IMR-90 (cell line): ENCODE results near the gene DMRT1. TPM values are rescaled to one million over a fixed set of nuclear protein-coding genes. Genes with fewer than 3 reads are reported as not detected.

Source experiments
- ATAC-seq: fragments of 200-7000 bp; cut with Tn5 transposase; 2 replicates; pipeline ENCODE4 v1.9.1; 2020; ENCODE audit warnings: low read depth, mild to moderate bottlenecking, moderate library complexity
- BruUV-seq: library from RNA; stranded (reverse); fragments of 400-500 nt; replicated peaks from 2 replicates; lab custom pipeline; 2021; lab: Mats Ljungman, UMichigan
- CTCF ChIA-PET: fragments of 300-600 bp; formaldehyde crosslinking; extraction: SDS; loops from one replicate; lab custom pipeline; 2021; ENCODE audit warnings: antibody characterized with exemption; lab: Yijun Ruan, JAX
- POLR2A ChIA-PET: fragments of 300-600 bp; sonication (Branson Sonifier 250); formaldehyde crosslinking; loops from one replicate; lab custom pipeline; 2022; ENCODE audit warnings: antibody characterized with exemption; ENCODE audit not compliant: unreplicated experiment; lab: Charles Lee
- DNase-seq: peaks from one replicate; pipeline ENCODE4 v3.0.0; 2013
- H2AFZ ChIP-seq: replicated peaks from 2 replicates; pipeline ENCODE3; 2013; ENCODE audit warnings: low read length, mild to moderate bottlenecking; ENCODE audit not compliant: poor library complexity
- H2AK5ac ChIP-seq: 2 replicates; pipeline ENCODE4 v1.6.1; 2013; ENCODE audit warnings: low read depth, low read length, inconsistent platforms
- H2AK9ac ChIP-seq: replicated peaks from 2 replicates; pipeline ENCODE3; 2013; ENCODE audit warnings: mild to moderate bottlenecking, low read depth, low read length, moderate library complexity; ENCODE audit not compliant: poor library complexity
- H2BK120ac ChIP-seq: 2 replicates; pipeline ENCODE4 v1.6.1; 2013; ENCODE audit warnings: low read depth, low read length, inconsistent platforms
- H2BK15ac ChIP-seq: 3 replicates; pipeline ENCODE4 v1.6.1; 2013; ENCODE audit warnings: low read depth, low read length, inconsistent platforms
- H2BK20ac ChIP-seq: 2 replicates; pipeline ENCODE4 v1.6.1; 2013; ENCODE audit warnings: low read depth, mild to moderate bottlenecking, inconsistent platforms, low read length, moderate library complexity
- H2BK5ac ChIP-seq: 2 replicates; pipeline ENCODE4 v1.6.1; 2013; ENCODE audit warnings: mild to moderate bottlenecking, low read depth, low read length, inconsistent platforms; ENCODE audit not compliant: poor library complexity, severe bottlenecking
- H3K14ac ChIP-seq: replicated peaks from 2 replicates; pipeline ENCODE4 v1.6.1; 2013; ENCODE audit warnings: low read depth, low read length, inconsistent platforms
- H3K18ac ChIP-seq: 2 replicates; pipeline ENCODE4 v1.6.1; 2013; ENCODE audit warnings: low read depth, low read length, control low read depth
- H3K23ac ChIP-seq: 2 replicates; pipeline ENCODE4 v1.6.1; 2013; ENCODE audit warnings: low read depth, low read length, inconsistent platforms
- H3K27ac ChIP-seq: 2 replicates; pipeline ENCODE4 v1.5.1; 2013; ENCODE audit warnings: mild to moderate bottlenecking, control low read depth, low read length; ENCODE audit not compliant: insufficient read depth
- H3K27me3 ChIP-seq: 2 replicates; pipeline ENCODE4 v1.6.1; 2013; ENCODE audit warnings: low read length; ENCODE audit not compliant: control insufficient read depth, insufficient read depth
- H3K36me3 ChIP-seq: 2 replicates; pipeline ENCODE4 v1.6.1; 2013; ENCODE audit warnings: low read length, mixed read lengths; ENCODE audit not compliant: control insufficient read depth, insufficient read depth
- H3K4ac ChIP-seq: 2 replicates; pipeline ENCODE4 v1.6.1; 2013; ENCODE audit warnings: low read depth, low read length, inconsistent platforms
- H3K4me1 ChIP-seq: 2 replicates; pipeline ENCODE4 v1.6.1; 2013; ENCODE audit warnings: low read length, mixed read lengths; ENCODE audit not compliant: control insufficient read depth, insufficient read depth
- H3K4me2 ChIP-seq: 2 replicates; pipeline ENCODE4 v1.6.1; 2013; ENCODE audit warnings: low read depth, mild to moderate bottlenecking, control low read depth, low read length, moderate library complexity
- H3K4me3 ChIP-seq: 2 replicates; pipeline ENCODE4 v1.5.1; 2013; ENCODE audit warnings: low read depth, mild to moderate bottlenecking, control low read depth, low read length, moderate library complexity; ENCODE audit not compliant: insufficient read depth
- H3K56ac ChIP-seq: 2 replicates; pipeline ENCODE4 v1.6.1; 2013; ENCODE audit warnings: low read length, inconsistent platforms; ENCODE audit not compliant: insufficient read depth; ENCODE audit errors: extremely low read depth
- H3K79me1 ChIP-seq, 2 experiments: 2 replicates each; pipeline ENCODE4 v1.6.1; 2013; ENCODE audit warnings: low read length in 2 of 2, inconsistent platforms in 1 of 2, low read depth in 1 of 2
- H3K9ac ChIP-seq: 2 replicates; pipeline ENCODE4 v1.6.1; 2013; ENCODE audit warnings: low read depth, low read length, control low read depth
- H3K9me1 ChIP-seq: 2 replicates; pipeline ENCODE4 v1.6.1; 2013; ENCODE audit warnings: low read length, inconsistent platforms; ENCODE audit not compliant: insufficient read depth
- H3K9me3 ChIP-seq: 2 replicates; pipeline ENCODE4 v1.6.1; 2013; ENCODE audit warnings: low read length; ENCODE audit not compliant: control insufficient read depth, insufficient read depth
- H4K20me1 ChIP-seq: 2 replicates; pipeline ENCODE4 v1.6.1; 2013; ENCODE audit warnings: low read length, inconsistent platforms; ENCODE audit not compliant: insufficient read depth
- H4K5ac ChIP-seq: 2 replicates; pipeline ENCODE4 v1.6.1; 2013; ENCODE audit warnings: mild to moderate bottlenecking, low read depth, low read length, control low read depth
- H4K8ac ChIP-seq, 2 experiments: 2 replicates each; pipeline ENCODE4 v1.6.1; 2013; ENCODE audit warnings: low read depth in 2 of 2, low read length in 2 of 2, control low read depth in 1 of 2, inconsistent platforms in 1 of 2
- H4K91ac ChIP-seq: 2 replicates; pipeline ENCODE4 v1.6.1; 2013; ENCODE audit warnings: low read depth, low read length, inconsistent platforms; ENCODE audit not compliant: insufficient read depth
- BHLHE40 ChIP-seq: fragments of 150-350 bp; IDR thresholded peaks from 2 replicates; pipeline ENCODE4 v1.6.1; 2016; ENCODE audit warnings: mild to moderate bottlenecking, low read depth, low read length
- CEBPB ChIP-seq: IDR thresholded peaks from 2 replicates; pipeline ENCODE4 v1.6.1; 2012; ENCODE audit warnings: low read depth, low read length, improper control_type of control experiment
- CHD1 ChIP-seq: IDR thresholded peaks from 2 replicates; pipeline ENCODE4 v1.6.1; 2012; ENCODE audit warnings: low read depth, low read length, improper control_type of control experiment
- CTCF ChIP-seq: conservative IDR thresholded peaks from 2 replicates; pipeline ENCODE4 v1.5.1; 2012; ENCODE audit warnings: mild to moderate bottlenecking, low read depth, low read length, improper control_type of control experiment
- ELK1 ChIP-seq: fragments of 150-350 bp; IDR thresholded peaks from 2 replicates; pipeline ENCODE4 v1.6.1; 2016; ENCODE audit warnings: low read depth, mild to moderate bottlenecking, low read length, moderate library complexity, borderline replicate concordance
- FOS ChIP-seq: fragments of 150-350 bp; IDR thresholded peaks from 2 replicates; pipeline ENCODE4 v1.6.1; 2016; ENCODE audit warnings: low read depth, low read length
- MAFK ChIP-seq: IDR thresholded peaks from 2 replicates; pipeline ENCODE4 v1.6.1; 2012; ENCODE audit warnings: low read depth, low read length, improper control_type of control experiment
- MAZ ChIP-seq: IDR thresholded peaks from 2 replicates; pipeline ENCODE4 v1.6.1; 2012; ENCODE audit warnings: low read depth, mild to moderate bottlenecking, low read length, improper control_type of control experiment, moderate library complexity, borderline replicate concordance
- MXI1 ChIP-seq: IDR thresholded peaks from 2 replicates; pipeline ENCODE4 v1.6.1; 2012; ENCODE audit warnings: low read depth, mild to moderate bottlenecking, low read length, moderate library complexity, borderline replicate concordance
- NFE2L2 ChIP-seq: fragments of 150-350 bp; IDR thresholded peaks from 2 replicates; pipeline ENCODE4 v1.6.1; 2016; ENCODE audit warnings: low read depth, mild to moderate bottlenecking, low read length
- POLR2A ChIP-seq: IDR thresholded peaks from 2 replicates; pipeline ENCODE4 v1.6.1; 2012; ENCODE audit warnings: mild to moderate bottlenecking, low read depth, low read length
- RAD21 ChIP-seq: IDR thresholded peaks from 2 replicates; pipeline ENCODE4 v1.6.1; 2012; ENCODE audit warnings: low read length, improper control_type of control experiment
- RCOR1 ChIP-seq: IDR thresholded peaks from 2 replicates; pipeline ENCODE4 v1.6.1; 2012; ENCODE audit warnings: mild to moderate bottlenecking, low read length, improper control_type of control experiment; ENCODE audit not compliant: insufficient replicate concordance
- RFX5 ChIP-seq: IDR thresholded peaks from 2 replicates; pipeline ENCODE4 v1.8.0; 2012; ENCODE audit warnings: low read depth, mild to moderate bottlenecking, low read length, moderate library complexity
- SMC3 ChIP-seq: fragments of 150-350 bp; IDR thresholded peaks from 2 replicates; pipeline ENCODE4 v1.6.1; 2016; ENCODE audit warnings: low read depth, mild to moderate bottlenecking, antibody characterized with exemption, low read length, moderate library complexity
- USF2 ChIP-seq: fragments of 150-350 bp; IDR thresholded peaks from 2 replicates; pipeline ENCODE4 v1.6.1; 2017; ENCODE audit warnings: mild to moderate bottlenecking, antibody characterized with exemption, low read length, low read depth
- WGBS, 2 experiments: methylation state at CpG; one replicate each; pipeline versions ENCODE4 v1.1.5 to v1.1.7; 2013; ENCODE audit warnings: missing lambda C conversion rate in 2 of 2; ENCODE audit not compliant: insufficient read length in 1 of 2; ENCODE audit errors: extremely low coverage in 2 of 2; 5-methylcytosine and 5-hydroxymethylcytosine counted together
- dilution Hi-C: fragments of 300-500 bp; cut with HindIII; formaldehyde crosslinking; loops from one replicate; pipeline ENCODE4 v1.14.3; 2018; ENCODE audit warnings: low sequenced_read_pairs; ENCODE audit not compliant: unreplicated experiment
- in situ Hi-C: fragments of 300-500 bp; cut with MboI; formaldehyde crosslinking; loops from 3 replicates; pipeline ENCODE4 v1.14.3; 2019; ENCODE audit warnings: low sequenced_read_pairs, inconsistent platforms, mixed read lengths
- intact Hi-C: fragments of 100-400 bp; cut with micrococcal nuclease; formaldehyde crosslinking; loops from 2 replicates; pipeline ENCODE4 v1.10.0; 2022
- polyA plus RNA-seq, 3 experiments: library from polyadenylated mRNA; depleted of rRNA; stranded (reverse); fragments of >200 nt; gene quantifications; 2 replicates each; pipeline ENCODE4 v1.2.3, GENCODE V29; 2012; ENCODE audit warnings: low replicate concordance in 1 of 3
- total RNA-seq: library from RNA; depleted of rRNA; stranded (reverse); fragments of >200 nt; gene quantifications from 2 replicates; pipeline ENCODE4 v1.2.3, GENCODE V29; 2012

DMRT1 gene
- total and polyA plus RNA-seq, 2 of the 4 experiments (the other 2 are of a cell fraction): not detected

GRCh38 chr9:935348-935965 is 94.0 kb downstream of the DMRT1 start:
- Histone ChIP-seq H3K36me3 (no peaks in the 10 kb centered on the region), H3K9me1 (no peaks in the 10 kb centered on the region), H3K18ac (no peak overlapping the region), H2BK120ac (no peak overlapping the region), H2AK9ac (no peak overlapping the region), H2BK5ac (no peak overlapping the region), H3K27me3 (peaks cover 1% of the 10 kb centered on the region; the same call in 1 of the 2 replicates), H3K14ac (no peak overlapping the region), H4K5ac (no peak overlapping the region), H4K91ac (no peak overlapping the region), H3K79me1 (no peaks in the 10 kb centered on the region), H3K4me3 (no peak overlapping the region), H3K56ac (no peak overlapping the region), H3K4ac (no peak overlapping the region), H2AK5ac (no peak overlapping the region), H3K23ac (no peak overlapping the region), H4K8ac (no peak overlapping the region), H3K9me3 (no peaks in the 10 kb centered on the region), H4K20me1 (no peaks in the 10 kb centered on the region), H3K4me1 (no peaks in the 10 kb centered on the region), H2AFZ (no peak overlapping the region), H2BK15ac (no peak overlapping the region), H3K9ac (no peak overlapping the region), H3K4me2 (no peak overlapping the region), H2BK20ac (no peak overlapping the region), H3K27ac (no peak overlapping the region)
- dilution Hi-C loops: no loop called here
- DNase-seq (peak; percentile 3), ATAC-seq (no peak)
- intact Hi-C loops: no loop called here
- TF ChIP-seq SMC3 (no peak), CEBPB (no peak), CHD1 (no peak), FOS (no peak), MAFK (no peak), RAD21 (no peak), POLR2A (no peak), MXI1 (no peak), USF2 (no peak), RCOR1 (no peak), CTCF (no peak), ELK1 (no peak), RFX5 (no peak), NFE2L2 (no peak), MAZ (no peak), BHLHE40 (no peak)
- in situ Hi-C loops: no loop called here
- ChIA-PET POLR2A (no interaction called here), CTCF (no interaction called here)
- no TSS peak for BruUV-seq
- no CpG with 5 or more reads among the region's 10 CpGs for WGBS, 2 experiments
